Glutamatergic neuron (in vitro differentiated cells): ENCODE data around the gene TBC1D1. TPM values are rescaled to one million over a fixed set of nuclear protein-coding genes. Genes with fewer than 3 reads are reported as not detected.

Source experiments
- DNase-seq: peaks from one replicate; pipeline ENCODE4 v3.0.0; 2022
- H3K27ac Mint-ChIP-seq: one replicate; pipeline ENCODE4 v1.8.0; 2020; ENCODE audit warnings: mild to moderate bottlenecking, mixed read lengths, inconsistent platforms; ENCODE audit not compliant: unreplicated experiment
- H3K27me3 Mint-ChIP-seq: one replicate; pipeline ENCODE4 v1.8.0; 2020; ENCODE audit warnings: mild to moderate bottlenecking, moderate library complexity, mixed read lengths, inconsistent platforms; ENCODE audit not compliant: unreplicated experiment
- H3K36me3 Mint-ChIP-seq: one replicate; pipeline ENCODE4 v1.8.0; 2020; ENCODE audit warnings: mild to moderate bottlenecking, mixed read lengths, inconsistent platforms; ENCODE audit not compliant: unreplicated experiment
- H3K4me1 Mint-ChIP-seq: one replicate; pipeline ENCODE4 v1.8.0; 2020; ENCODE audit warnings: mild to moderate bottlenecking, low read depth, mixed read lengths, inconsistent platforms; ENCODE audit not compliant: unreplicated experiment
- H3K4me3 Mint-ChIP-seq: one replicate; pipeline ENCODE4 v1.8.0; 2020; ENCODE audit warnings: mild to moderate bottlenecking, mixed read lengths, inconsistent platforms; ENCODE audit not compliant: unreplicated experiment
- H3K9me3 Mint-ChIP-seq: one replicate; pipeline ENCODE4 v1.8.0; 2020; ENCODE audit warnings: mild to moderate bottlenecking, moderate library complexity, mixed read lengths, inconsistent platforms; ENCODE audit not compliant: unreplicated experiment
- total RNA-seq: library from RNA; stranded (reverse); fragmentation: NEBNext Ultra II Directional; extraction: Animal tissue kit (Norgen Biotek cat#: 25700); gene quantifications from one replicate; pipeline ENCODE4 v1.2.1, GENCODE V29; 2021; ENCODE audit not compliant: unreplicated experiment
- TF ChIP-seq, protein P1 (sequence below): fragments of 200-600 bp; sonication (generic); IDR thresholded peaks from one replicate; pipeline ENCODE4 v1.5.0; 2021; ENCODE audit not compliant: partially characterized antibody, unreplicated experiment

TBC1D1 gene
- total RNA-seq, 1 donor from 2014 or later, result 106 TPM

GRCh38 chr4:37988670-37989069 lies 97.8 kb downstream of the TBC1D1 start:
- TF ChIP-seq, protein P1, sequence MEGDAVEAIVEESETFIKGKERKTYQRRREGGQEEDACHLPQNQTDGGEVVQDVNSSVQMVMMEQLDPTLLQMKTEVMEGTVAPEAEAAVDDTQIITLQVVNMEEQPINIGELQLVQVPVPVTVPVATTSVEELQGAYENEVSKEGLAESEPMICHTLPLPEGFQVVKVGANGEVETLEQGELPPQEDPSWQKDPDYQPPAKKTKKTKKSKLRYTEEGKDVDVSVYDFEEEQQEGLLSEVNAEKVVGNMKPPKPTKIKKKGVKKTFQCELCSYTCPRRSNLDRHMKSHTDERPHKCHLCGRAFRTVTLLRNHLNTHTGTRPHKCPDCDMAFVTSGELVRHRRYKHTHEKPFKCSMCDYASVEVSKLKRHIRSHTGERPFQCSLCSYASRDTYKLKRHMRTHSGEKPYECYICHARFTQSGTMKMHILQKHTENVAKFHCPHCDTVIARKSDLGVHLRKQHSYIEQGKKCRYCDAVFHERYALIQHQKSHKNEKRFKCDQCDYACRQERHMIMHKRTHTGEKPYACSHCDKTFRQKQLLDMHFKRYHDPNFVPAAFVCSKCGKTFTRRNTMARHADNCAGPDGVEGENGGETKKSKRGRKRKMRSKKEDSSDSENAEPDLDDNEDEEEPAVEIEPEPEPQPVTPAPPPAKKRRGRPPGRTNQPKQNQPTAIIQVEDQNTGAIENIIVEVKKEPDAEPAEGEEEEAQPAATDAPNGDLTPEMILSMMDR, result no peak
- H3K27ac Mint-ChIP-seq, result no peak overlapping the region
- no peak overlapping the region for H3K4me3 Mint-ChIP-seq
- no peaks in the 10 kb centered on the region for H3K27me3 Mint-ChIP-seq
- H3K4me1 Mint-ChIP-seq, result peaks cover 2% of the 10 kb centered on the region
- peaks cover 1% of the 10 kb centered on the region for H3K9me3 Mint-ChIP-seq
- H3K36me3 Mint-ChIP-seq, result peaks cover 5% of the 10 kb centered on the region
- DNase-seq, result no peak

GRCh38 chr4:37989398-37990260 lies 98.7 kb downstream of the TBC1D1 start:
- peaks cover 2% of the 10 kb centered on the region for H3K4me1 Mint-ChIP-seq
- peaks cover 1% of the 10 kb centered on the region for H3K9me3 Mint-ChIP-seq
- H3K27me3 Mint-ChIP-seq, result peaks cover 2% of the 10 kb centered on the region
- no peak for DNase-seq
- no peak overlapping the region for H3K27ac Mint-ChIP-seq
- H3K4me3 Mint-ChIP-seq, result no peak overlapping the region
- TF ChIP-seq, protein P1, result no peak
- peaks cover 5% of the 10 kb centered on the region for H3K36me3 Mint-ChIP-seq

DNA sequence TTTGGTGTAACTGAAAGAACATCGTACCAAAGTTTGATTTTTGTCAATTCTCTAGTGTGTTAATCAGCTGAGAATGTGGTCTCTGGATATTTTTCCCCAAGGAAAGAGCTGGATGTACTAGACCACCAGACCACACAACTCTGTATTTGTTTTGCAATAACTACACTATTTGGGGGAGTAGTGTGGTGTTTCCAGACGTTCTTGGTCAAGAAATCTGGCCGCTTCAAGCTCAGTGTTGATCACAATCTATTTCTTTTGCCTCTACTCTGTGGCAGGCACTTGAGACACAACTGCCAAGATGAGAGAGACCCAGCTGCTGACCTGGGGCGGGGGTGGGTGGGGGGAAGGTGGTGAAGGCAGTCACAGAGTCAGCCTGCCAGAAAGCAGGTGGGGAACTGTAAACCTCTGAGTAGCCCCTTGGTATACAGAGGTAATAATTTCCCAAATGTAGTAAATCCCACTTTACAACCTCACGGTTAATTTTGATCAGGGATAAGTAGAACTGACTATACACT lies 99.9 kb downstream of the TBC1D1 start:
- TF ChIP-seq, protein P1, result no peak
- Mint-ChIP-seq H3K27me3 (peaks cover 4% of the 10 kb centered on the region), H3K4me1 (peaks cover 2% of the 10 kb centered on the region), H3K4me3 (no peak overlapping the region), H3K9me3 (peaks cover 1% of the 10 kb centered on the region), H3K36me3 (peaks cover 5% of the 10 kb centered on the region), H3K27ac (no peak overlapping the region)
- DNase-seq, result no peak

DNA sequence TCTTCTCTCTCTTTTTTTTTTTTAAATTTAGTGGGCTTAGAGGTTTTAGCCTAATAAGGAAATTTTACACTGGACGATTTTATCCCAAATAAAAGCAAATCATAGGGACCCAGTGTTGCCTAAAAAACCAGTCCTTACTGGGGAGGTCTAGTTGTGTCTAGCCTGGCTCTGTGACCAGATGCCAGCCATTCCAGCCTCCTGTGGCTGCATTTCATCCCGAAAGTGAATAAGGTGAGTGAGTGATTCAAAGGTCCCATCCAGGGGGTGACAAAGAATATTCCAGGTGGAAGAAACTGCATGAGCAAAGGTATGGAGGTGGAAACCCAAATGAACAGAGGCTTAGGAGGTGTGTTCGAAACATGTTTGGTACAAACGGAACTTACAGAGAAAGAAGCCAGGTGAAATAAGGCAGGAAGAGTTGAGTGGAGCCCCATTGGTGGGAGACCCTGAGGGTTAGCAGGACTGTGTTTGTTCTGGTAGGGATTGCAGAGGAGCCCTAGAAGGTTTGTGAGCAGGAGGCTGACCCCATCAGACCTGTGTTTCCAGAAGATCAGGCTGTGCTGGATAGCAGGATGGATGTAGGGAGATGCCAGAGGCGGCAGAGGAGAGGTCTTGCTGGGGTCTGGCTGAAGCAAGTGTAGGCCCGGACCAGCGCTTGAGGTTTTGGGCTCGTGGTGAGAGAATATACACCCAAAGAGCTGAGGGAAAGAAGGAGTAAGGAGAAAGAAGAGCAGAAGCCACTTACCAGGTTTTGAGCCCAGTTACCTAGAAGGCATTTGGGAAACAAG lies 100.9 kb downstream of the TBC1D1 start:
- H3K4me3 Mint-ChIP-seq, result no peak overlapping the region
- H3K4me1 Mint-ChIP-seq, result peaks cover 3% of the 10 kb centered on the region
- peaks cover 4% of the 10 kb centered on the region for H3K27me3 Mint-ChIP-seq
- no peaks in the 10 kb centered on the region for H3K9me3 Mint-ChIP-seq
- H3K27ac Mint-ChIP-seq, result peak overlapping the region; percentile 21
- no peak for DNase-seq
- TF ChIP-seq, protein P1, result no peak
- H3K36me3 Mint-ChIP-seq, result peaks cover 5% of the 10 kb centered on the region
